AG09309 (cell line): ENCODE measurements around the gene TPPP3.

Source experiments
- DNase-seq: peaks from one replicate; pipeline ENCODE4 v3.0.0-alpha.2; 2010; ENCODE audit warnings: low read depth
- H3K4me3 ChIP-seq: 2 replicates; pipeline ENCODE4 v1.5.1; 2011; ENCODE audit warnings: mild to moderate bottlenecking, low read depth, low read length, moderate library complexity; ENCODE audit not compliant: control insufficient read depth
- TF ChIP-seq, protein P1 (sequence below): IDR thresholded peaks from 2 replicates; pipeline ENCODE4 v1.5.1; 2011; ENCODE audit warnings: mild to moderate bottlenecking, low read depth, low read length, inconsistent platforms; ENCODE audit not compliant: insufficient read depth, control insufficient read depth; ENCODE audit errors: missing control alignments

The TPPP3 gene

DNA sequence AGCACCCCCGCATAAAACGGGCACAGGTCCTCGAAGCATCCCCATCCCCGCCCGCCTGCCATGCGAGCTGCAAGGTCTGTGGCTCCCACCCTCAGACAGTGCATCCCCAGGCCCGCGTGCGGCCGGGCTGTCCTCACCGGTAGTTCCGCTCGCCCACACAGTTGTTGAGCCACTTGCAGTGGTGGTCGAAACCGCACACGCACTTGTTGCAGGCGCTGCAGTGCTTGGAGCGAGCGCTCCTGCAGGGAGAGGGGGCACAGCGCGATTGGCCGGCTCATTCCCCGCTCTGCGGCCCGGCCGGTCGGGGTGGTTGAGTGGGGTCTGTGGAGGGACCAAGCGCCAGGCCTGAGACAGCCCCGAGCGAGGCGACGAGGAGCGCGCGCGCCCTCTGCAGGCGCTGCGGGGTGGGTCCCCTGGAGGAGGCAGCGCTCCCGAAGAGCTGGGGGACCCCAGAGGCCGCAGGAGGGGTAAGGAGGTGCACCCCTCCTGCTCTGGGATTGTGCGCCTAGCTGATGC, 6.0 kb upstream of the TPPP3 start:
- H3K4me3 ChIP-seq: no peak overlapping the region
- TF ChIP-seq, protein P1, sequence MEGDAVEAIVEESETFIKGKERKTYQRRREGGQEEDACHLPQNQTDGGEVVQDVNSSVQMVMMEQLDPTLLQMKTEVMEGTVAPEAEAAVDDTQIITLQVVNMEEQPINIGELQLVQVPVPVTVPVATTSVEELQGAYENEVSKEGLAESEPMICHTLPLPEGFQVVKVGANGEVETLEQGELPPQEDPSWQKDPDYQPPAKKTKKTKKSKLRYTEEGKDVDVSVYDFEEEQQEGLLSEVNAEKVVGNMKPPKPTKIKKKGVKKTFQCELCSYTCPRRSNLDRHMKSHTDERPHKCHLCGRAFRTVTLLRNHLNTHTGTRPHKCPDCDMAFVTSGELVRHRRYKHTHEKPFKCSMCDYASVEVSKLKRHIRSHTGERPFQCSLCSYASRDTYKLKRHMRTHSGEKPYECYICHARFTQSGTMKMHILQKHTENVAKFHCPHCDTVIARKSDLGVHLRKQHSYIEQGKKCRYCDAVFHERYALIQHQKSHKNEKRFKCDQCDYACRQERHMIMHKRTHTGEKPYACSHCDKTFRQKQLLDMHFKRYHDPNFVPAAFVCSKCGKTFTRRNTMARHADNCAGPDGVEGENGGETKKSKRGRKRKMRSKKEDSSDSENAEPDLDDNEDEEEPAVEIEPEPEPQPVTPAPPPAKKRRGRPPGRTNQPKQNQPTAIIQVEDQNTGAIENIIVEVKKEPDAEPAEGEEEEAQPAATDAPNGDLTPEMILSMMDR: peak; percentile 43
- DNase-seq: no peak

- no peak overlapping the region for H3K4me3 ChIP-seq
- DNase-seq: no peak
- TF ChIP-seq, protein P1: no peak
Measured at GRCh38 chr16:67398546-67399217, 5.4 kb upstream of the TPPP3 start.

- TF ChIP-seq, protein P1: no peak
- no peak for DNase-seq
- H3K4me3 ChIP-seq: no peak overlapping the region
Measured at GRCh38 chr16:67397812-67398545, 4.7 kb upstream of the TPPP3 start.

DNA sequence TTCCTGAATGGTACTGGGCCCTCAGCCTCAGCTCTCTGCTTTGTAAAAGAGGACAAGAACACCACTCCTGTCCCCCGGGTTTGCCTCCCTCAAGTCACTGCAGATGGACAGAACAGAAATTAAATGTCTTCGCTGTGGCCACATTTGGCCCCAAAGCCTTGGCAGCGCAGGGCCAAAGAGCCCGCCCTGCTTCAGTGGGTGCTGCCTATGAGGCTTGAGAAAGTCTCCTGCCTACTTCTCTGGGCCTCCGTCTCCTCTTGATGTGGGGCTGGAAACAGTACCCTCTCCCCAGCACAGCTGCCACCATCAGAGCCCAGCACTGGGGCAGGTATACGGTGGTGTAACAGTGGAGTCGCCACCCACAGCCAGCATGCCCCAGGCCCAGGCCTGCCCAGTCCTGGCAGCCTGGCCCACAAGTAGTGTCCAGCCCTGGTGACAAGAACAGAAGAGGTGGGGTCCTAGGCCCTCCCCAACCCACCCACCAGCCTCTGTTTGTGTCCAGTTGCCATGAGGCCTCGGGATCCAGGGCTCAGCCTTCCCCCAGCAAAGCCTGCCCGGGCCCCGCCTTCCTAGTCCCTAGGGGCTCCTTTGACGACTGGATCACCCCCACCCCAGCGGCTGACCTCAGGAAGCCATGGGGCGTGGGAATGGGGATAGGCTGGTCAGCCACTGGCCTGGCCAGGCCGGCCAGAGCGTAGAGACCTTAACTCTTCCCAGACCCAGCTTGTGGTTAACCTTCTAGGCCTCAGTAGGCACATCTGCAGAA, 3.9 kb upstream of the TPPP3 start:
- no peak overlapping the region for H3K4me3 ChIP-seq
- DNase-seq: no peak
- TF ChIP-seq, protein P1: no peak

GRCh38 chr16:67396159-67397035, 3.1 kb upstream of the TPPP3 start:
- TF ChIP-seq, protein P1: no peak
- no peak overlapping the region for H3K4me3 ChIP-seq
- no peak for DNase-seq
